ENCODE data around the gene SLC2A13.

DNA sequence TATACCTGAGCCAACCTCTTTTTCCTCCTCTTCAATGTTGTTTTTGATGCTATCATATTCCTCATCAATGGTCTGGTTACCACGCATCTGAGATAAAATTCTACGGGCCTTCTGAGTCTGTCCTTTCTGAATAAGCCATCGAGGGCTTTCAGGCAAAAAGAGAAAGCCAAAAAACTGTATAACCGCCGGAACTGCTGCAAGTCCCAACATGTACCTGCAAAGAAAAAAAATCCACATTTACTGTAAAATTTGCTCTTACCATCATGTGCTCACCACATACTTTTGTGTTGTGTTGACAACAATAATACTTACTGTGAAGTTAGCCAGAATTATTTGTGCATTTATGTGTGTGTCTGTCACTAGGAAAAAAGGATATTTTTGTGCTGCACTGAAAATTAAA is 77.6 kb downstream of the SLC2A13 start:
- TF ChIP-seq CTCF (conservative IDR thresholded peaks at IDR 0.05 in 1 of 2, IDR thresholded peaks at IDR 0.05 in 1 of 2; ENCODE audit: extremely low read depth in 1 of 2, insufficient read depth in 1 of 2, low read depth in 1 of 2, low read length in 2 of 2): no peak
- no peak for TF ChIP-seq EZH2 (IDR thresholded peaks at IDR 0.05; ENCODE audit: borderline replicate concordance, low read length)

All from mammary epithelial cell (primary cell).